A549 (cell line): ENCODE results near the gene TGFBR1. TPM values are rescaled to one million over a fixed set of nuclear protein-coding genes. Genes with fewer than 3 reads are reported as not detected.

Source experiments
- ATAC-seq, 2 experiments: fragments of 200-7000 bp in 1 of 2; fragments of >200 bp in 1 of 2; cut with Nextera tagmentation in 1 of 2; cut with Tn5 transposase in 1 of 2; 3 replicates each; pipeline versions ENCODE4 v1.8.0 to v1.9.1; 2018 to 2020; ENCODE audit warnings: mild to moderate bottlenecking in 1 of 2, moderate library complexity in 1 of 2
- CTCF ChIA-PET: fragments of 300-600 bp; sonication (Branson Sonifier 250); formaldehyde crosslinking; extraction: SDS; loops from one replicate; lab custom pipeline; 2021; ENCODE audit warnings: antibody characterized with exemption, inconsistent platforms; lab: Yijun Ruan, JAX
- POLR2A ChIA-PET: fragments of 350-600 bp; formaldehyde crosslinking; extraction: SDS; loops from one replicate; lab custom pipeline; 2021; ENCODE audit warnings: antibody characterized with exemption, inconsistent platforms; lab: Yijun Ruan, JAX
- DNase-seq, 2 experiments: peaks; one replicate each; pipeline versions ENCODE4 v3.0.0 to v3.0.0-alpha.2; 2011 to 2016; ENCODE audit warnings: low read depth in 1 of 2, low spot score in 1 of 2
- FAIRE-seq: peaks from 2 replicates; lab custom pipeline; 2011; peaks lifted over from hg19 to GRCh38; lab: Jason Lieb, UNC
- H3K27ac ChIP-seq, 2 experiments: fragments of >200 bp; sonication (Bioruptor Twin); formaldehyde crosslinking; 3 replicates each; pipeline ENCODE4 v1.5.1; 2016 to 2017
- H3K4me1 ChIP-seq: fragments of >200 bp; sonication (Bioruptor Twin); formaldehyde crosslinking; 3 replicates; pipeline ENCODE4 v1.6.1; 2016
- H3K4me2 ChIP-seq: fragments of >200 bp; sonication (Bioruptor Twin); formaldehyde crosslinking; 3 replicates; pipeline ENCODE4 v1.6.1; 2016
- H3K4me3 ChIP-seq: fragments of >200 bp; sonication (Bioruptor Twin); formaldehyde crosslinking; 3 replicates; pipeline ENCODE4 v1.5.1; 2016
- H3K9me3 ChIP-seq: fragments of >200 bp; sonication (Bioruptor Twin); formaldehyde crosslinking; 3 replicates; pipeline ENCODE4 v1.6.1; 2016
- BCL3 ChIP-seq: fragments of >200 bp; sonication (Bioruptor Twin); formaldehyde crosslinking; IDR thresholded peaks from 3 replicates; pipeline ENCODE4 v1.6.1; 2016
- CEBPB ChIP-seq, 2 experiments: fragments of >200 bp in 1 of 2; sonication (Bioruptor Twin) in 1 of 2; formaldehyde crosslinking in 1 of 2; IDR thresholded peaks; 2 replicates each; pipeline ENCODE4 v1.6.1; 2012 to 2016
- EHF ChIP-seq: fragments of 250-450 bp; sonication (Bioruptor Pico); IDR thresholded peaks from 2 replicates; pipeline ENCODE4 v1.5.0; 2020; ENCODE audit warnings: mild to moderate bottlenecking
- EHMT2 ChIP-seq: fragments of 200-600 bp; sonication (generic); IDR thresholded peaks from 2 replicates; pipeline ENCODE4 v1.6.1; 2016; ENCODE audit warnings: antibody characterized with exemption, low read depth, mild to moderate bottlenecking, moderate library complexity
- ELK1 ChIP-seq: fragments of 150-350 bp; IDR thresholded peaks from 2 replicates; pipeline ENCODE4 v1.6.1; 2014; ENCODE audit warnings: low read depth, mild to moderate bottlenecking, low read length
- ESRRA ChIP-seq: fragments of 150-350 bp; IDR thresholded peaks from 2 replicates; pipeline ENCODE4 v1.6.1; 2014; ENCODE audit warnings: mild to moderate bottlenecking, low read length, borderline replicate concordance
- FOXS1 ChIP-seq: fragments of 250-450 bp; sonication (Bioruptor Pico); IDR thresholded peaks from 2 replicates; pipeline ENCODE4 v1.5.0; 2020; ENCODE audit warnings: mild to moderate bottlenecking, moderate library complexity
- HDAC2 ChIP-seq: fragments of 200-600 bp; sonication (generic); IDR thresholded peaks from 2 replicates; pipeline ENCODE4 v1.6.1; 2016
- JUN ChIP-seq, 2 experiments: fragments of >200 bp; sonication (Bioruptor Twin); formaldehyde crosslinking; IDR thresholded peaks; 2 replicates in 1 of 2; 3 replicates in 1 of 2; pipeline ENCODE4 v1.6.1; 2016 to 2017
- KDM1A ChIP-seq: fragments of 200-600 bp; sonication (generic); IDR thresholded peaks from 2 replicates; pipeline ENCODE4 v1.6.1; 2016; ENCODE audit warnings: low read depth, mild to moderate bottlenecking
- KDM5A ChIP-seq: fragments of 200-600 bp; sonication (generic); IDR thresholded peaks from 2 replicates; pipeline ENCODE4 v1.6.1; 2016; ENCODE audit warnings: antibody characterized with exemption, mild to moderate bottlenecking
- NFE2L2 ChIP-seq: fragments of 150-350 bp; conservative IDR thresholded peaks from 2 replicates; pipeline ENCODE4 v1.6.1; 2014; ENCODE audit warnings: low read length
- NPAS2 ChIP-seq: fragments of 250-450 bp; sonication (Bioruptor Pico); IDR thresholded peaks from 2 replicates; pipeline ENCODE4 v1.8.0; 2022; ENCODE audit warnings: mild to moderate bottlenecking, moderate library complexity, borderline replicate concordance
- PHF8 ChIP-seq: fragments of 200-600 bp; sonication (generic); IDR thresholded peaks from 2 replicates; pipeline ENCODE4 v1.6.1; 2016; ENCODE audit warnings: low read depth, mild to moderate bottlenecking, antibody characterized with exemption, moderate library complexity, borderline replicate concordance
- RCOR1 ChIP-seq: fragments of 150-350 bp; IDR thresholded peaks from 2 replicates; pipeline ENCODE4 v1.6.1; 2014; ENCODE audit warnings: antibody characterized with exemption, low read length, low read depth
- SMC3 ChIP-seq: fragments of >200 bp; sonication (Bioruptor Twin); formaldehyde crosslinking; IDR thresholded peaks from 3 replicates; pipeline ENCODE4 v1.6.1; 2018; ENCODE audit warnings: inconsistent platforms
- TP53 ChIP-seq: fragments of 250-450 bp; sonication (Bioruptor Pico); IDR thresholded peaks from 2 replicates; pipeline ENCODE4 v1.5.0; 2021; ENCODE audit warnings: mild to moderate bottlenecking, moderate library complexity
- USF2 ChIP-seq: fragments of 450-650 bp; IDR thresholded peaks from 2 replicates; pipeline ENCODE4 v1.6.1; 2014; ENCODE audit warnings: antibody characterized with exemption
- ZFP36 ChIP-seq: fragments of 450-650 bp; IDR thresholded peaks from 2 replicates; pipeline ENCODE4 v1.6.1; 2014; ENCODE audit warnings: borderline replicate concordance; ENCODE audit not compliant: partially characterized antibody
- ZNF302 ChIP-seq: fragments of 250-450 bp; sonication (Bioruptor Pico); IDR thresholded peaks from 2 replicates; pipeline ENCODE4 v1.9.0; 2021; ENCODE audit warnings: inconsistent platforms, mild to moderate bottlenecking, moderate library complexity
- WGBS: methylation state at CpG from one replicate; pipeline ENCODE4 v1.1.6; 2017; ENCODE audit errors: missing lambda C conversion rate; 5-methylcytosine and 5-hydroxymethylcytosine counted together
- polyA plus RNA-seq, 4 experiments: library from polyadenylated mRNA; depleted of rRNA in 3 of 4; stranded (reverse); fragments of >200 nt; fragmentation: RNase III in 1 of 4; extraction: RNeasy Plus Mini Kit Qiagen cat#74134 plus additional on column Dnase treatment in 1 of 4; gene quantifications; 2 replicates in 3 of 4; 3 replicates in 1 of 4; pipeline ENCODE4 v1.2.3, GENCODE V29; 2011 to 2017

TGFBR1 gene
- polyA plus RNA-seq, 2 of the 4 experiments (the other 2 are of a cell fraction), result 25.8 to 45.5 TPM

GRCh38 chr9:99114846-99115500, 10.1 kb downstream of the TGFBR1 start:
- DNase-seq, result no peak
- Histone ChIP-seq H3K4me2 (no peak overlapping the region), H3K4me1 (peaks cover 13% of the 10 kb centered on the region; the same call in 2 of the 3 replicates), H3K9me3 (no peaks in the 10 kb centered on the region), H3K4me3 (no peak overlapping the region)
- ATAC-seq, result no peak
- TF ChIP-seq TP53, result no peak
- TF ChIP-seq, all 56 proteins: peak for 0
- H3K27ac ChIP-seq, result no peak overlapping the region
- FAIRE-seq, result no peak
- POLR2A ChIA-PET, result no interaction called here
- CTCF ChIA-PET, result interaction anchor here (1.4 to 1.8 kb wide), 2 partner anchors 25 to 115 kb away, joined by 3 to 4 read pairs; no protein-coding TSS in a partner anchor
- WGBS, result 81% methylated on average over 6 of the region's 6 CpGs

- H3K9me3 ChIP-seq, result no peaks in the 10 kb centered on the region
- CTCF ChIA-PET, result interaction anchor here (1.0 kb wide), 1 partner anchor 12 kb away, joined by 3 read pairs; no protein-coding TSS in a partner anchor
- FAIRE-seq (no peak), DNase-seq (no peak), ATAC-seq (no peak)
- H3K4me2 ChIP-seq, result no peak overlapping the region
- H3K4me3 ChIP-seq, result no peak overlapping the region
- peaks cover 13% of the 10 kb centered on the region; the same call in 2 of the 3 replicates for H3K4me1 ChIP-seq
- POLR2A ChIA-PET, result no interaction called here
- TF ChIP-seq ESRRA (no peak), TP53 (no peak), ZNF302 (no peak), NFE2L2 (no peak), USF2 (no peak), CEBPB (IDR thresholded peaks at IDR 0.05) (no peak), HDAC2 (no peak), BCL3 (no peak), EHF (CRISPR knock-in tag) (no peak), NPAS2 (CRISPR knock-in tag) (no peak), ELK1 (no peak), KDM1A (no peak), PHF8 (no peak), RCOR1 (no peak), SMC3 (no peak), KDM5A (no peak), EHMT2 (no peak), FOXS1 (CRISPR knock-in tag) (no peak), JUN (IDR thresholded peaks at IDR 0.05) (no peak)
- WGBS, result 88% methylated on average over 3 of the region's 3 CpGs
- H3K27ac ChIP-seq, result no peak overlapping the region
Observed at GRCh38 chr9:99116003-99116411, 11.1 kb downstream of the TGFBR1 start.

GRCh38 chr9:99118782-99119466, 14.0 kb downstream of the TGFBR1 start:
- 93% methylated on average over 7 of the region's 7 CpGs for WGBS
- CTCF ChIA-PET, result interaction anchor here (0.9 to 2.0 kb wide), 3 partner anchors 14 to 120 kb away, joined by 3 to 5 read pairs (median 4); partner anchors contain the start of gene TGFBR1

More at GRCh38 chr9:99118782-99119466, 14.0 kb downstream of the TGFBR1 start:
- H3K9me3 ChIP-seq, result no peaks in the 10 kb centered on the region
- POLR2A ChIA-PET, result interaction anchor here (0.7 kb wide), 1 partner anchor 14 kb away, joined by 3 read pairs; no protein-coding TSS in a partner anchor
- H3K4me2 ChIP-seq, result no peak overlapping the region
- DNase-seq (no peak), FAIRE-seq (no peak), ATAC-seq (no peak)
- no peak overlapping the region for H3K4me3 ChIP-seq
- TF ChIP-seq ZFP36, result no peak
- H3K4me1 ChIP-seq, result peaks cover 7% of the 10 kb centered on the region; the same call in 1 of the 3 replicates
- no peak overlapping the region for H3K27ac ChIP-seq
